Ishikawa (cell line): ENCODE measurements around the gene HSH2D.

ENCODE experiments used
- CEBPB ChIP-seq: IDR thresholded peaks from 2 replicates; pipeline ENCODE4 v1.6.1; 2012
- CREB1 ChIP-seq: IDR thresholded peaks from 2 replicates; pipeline ENCODE4 v1.6.1; 2012; ENCODE audit warnings: low read depth
- EGR1 ChIP-seq: IDR thresholded peaks from 2 replicates; pipeline ENCODE4 v1.6.1; 2012
- EP300 ChIP-seq: IDR thresholded peaks from 2 replicates; pipeline ENCODE4 v1.6.1; 2012; ENCODE audit warnings: borderline replicate concordance
- FOXM1 ChIP-seq: IDR thresholded peaks from 2 replicates; pipeline ENCODE4 v1.6.1; 2012; ENCODE audit warnings: low read depth, borderline replicate concordance
- NFIC ChIP-seq: IDR thresholded peaks from 2 replicates; pipeline ENCODE4 v1.6.1; 2012
- RAD21 ChIP-seq: IDR thresholded peaks from 2 replicates; pipeline ENCODE4 v1.6.1; 2012; ENCODE audit warnings: low read depth
- TAF1 ChIP-seq: IDR thresholded peaks from 2 replicates; pipeline ENCODE4 v1.6.1; 2012; ENCODE audit warnings: low read depth, mild to moderate bottlenecking
- TCF12 ChIP-seq: IDR thresholded peaks from 2 replicates; pipeline ENCODE4 v1.6.1; 2012; ENCODE audit warnings: low read depth
- TEAD4 ChIP-seq: IDR thresholded peaks from 2 replicates; pipeline ENCODE4 v1.6.1; 2012
- USF1 ChIP-seq: IDR thresholded peaks from 2 replicates; pipeline ENCODE4 v1.6.1; 2012
- YY1 ChIP-seq: IDR thresholded peaks from 2 replicates; pipeline ENCODE4 v1.6.1; 2012; ENCODE audit warnings: low read depth
- ZBTB7A ChIP-seq: IDR thresholded peaks from 2 replicates; pipeline ENCODE4 v1.6.1; 2012; ENCODE audit warnings: low read depth
- TF ChIP-seq, protein P1 (sequence below): IDR thresholded peaks from 2 replicates; pipeline ENCODE4 v1.6.1; 2012; ENCODE audit warnings: low read depth, mild to moderate bottlenecking
- TF ChIP-seq, protein P2 (sequence below): IDR thresholded peaks from 2 replicates; pipeline ENCODE4 v1.6.1; 2012

The HSH2D gene

DNA sequence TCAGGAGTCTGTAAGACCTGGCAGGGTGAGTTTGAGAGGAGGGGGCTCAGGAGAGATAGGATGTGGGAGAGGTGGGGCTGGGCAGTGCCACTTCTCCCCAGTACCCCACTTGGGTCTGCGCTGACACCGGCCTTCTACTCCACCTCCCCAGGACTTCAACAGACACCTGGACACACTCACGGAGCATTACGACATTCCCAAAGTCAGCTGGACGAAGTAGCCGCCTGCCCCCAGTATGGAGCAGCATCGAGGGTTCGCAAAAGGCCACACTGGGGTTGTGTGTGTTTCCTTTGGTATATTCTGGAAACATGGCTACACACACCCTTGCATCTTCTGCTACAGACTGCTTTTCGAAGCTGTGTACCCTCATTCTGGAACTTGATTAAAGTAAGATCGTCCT, 47.3 kb downstream of the HSH2D start:
- no peak for TF ChIP-seq CEBPB
- TF ChIP-seq NFIC: no peak
- TF ChIP-seq, protein P1, sequence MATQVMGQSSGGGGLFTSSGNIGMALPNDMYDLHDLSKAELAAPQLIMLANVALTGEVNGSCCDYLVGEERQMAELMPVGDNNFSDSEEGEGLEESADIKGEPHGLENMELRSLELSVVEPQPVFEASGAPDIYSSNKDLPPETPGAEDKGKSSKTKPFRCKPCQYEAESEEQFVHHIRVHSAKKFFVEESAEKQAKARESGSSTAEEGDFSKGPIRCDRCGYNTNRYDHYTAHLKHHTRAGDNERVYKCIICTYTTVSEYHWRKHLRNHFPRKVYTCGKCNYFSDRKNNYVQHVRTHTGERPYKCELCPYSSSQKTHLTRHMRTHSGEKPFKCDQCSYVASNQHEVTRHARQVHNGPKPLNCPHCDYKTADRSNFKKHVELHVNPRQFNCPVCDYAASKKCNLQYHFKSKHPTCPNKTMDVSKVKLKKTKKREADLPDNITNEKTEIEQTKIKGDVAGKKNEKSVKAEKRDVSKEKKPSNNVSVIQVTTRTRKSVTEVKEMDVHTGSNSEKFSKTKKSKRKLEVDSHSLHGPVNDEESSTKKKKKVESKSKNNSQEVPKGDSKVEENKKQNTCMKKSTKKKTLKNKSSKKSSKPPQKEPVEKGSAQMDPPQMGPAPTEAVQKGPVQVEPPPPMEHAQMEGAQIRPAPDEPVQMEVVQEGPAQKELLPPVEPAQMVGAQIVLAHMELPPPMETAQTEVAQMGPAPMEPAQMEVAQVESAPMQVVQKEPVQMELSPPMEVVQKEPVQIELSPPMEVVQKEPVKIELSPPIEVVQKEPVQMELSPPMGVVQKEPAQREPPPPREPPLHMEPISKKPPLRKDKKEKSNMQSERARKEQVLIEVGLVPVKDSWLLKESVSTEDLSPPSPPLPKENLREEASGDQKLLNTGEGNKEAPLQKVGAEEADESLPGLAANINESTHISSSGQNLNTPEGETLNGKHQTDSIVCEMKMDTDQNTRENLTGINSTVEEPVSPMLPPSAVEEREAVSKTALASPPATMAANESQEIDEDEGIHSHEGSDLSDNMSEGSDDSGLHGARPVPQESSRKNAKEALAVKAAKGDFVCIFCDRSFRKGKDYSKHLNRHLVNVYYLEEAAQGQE: no peak
- TF ChIP-seq, protein P2, sequence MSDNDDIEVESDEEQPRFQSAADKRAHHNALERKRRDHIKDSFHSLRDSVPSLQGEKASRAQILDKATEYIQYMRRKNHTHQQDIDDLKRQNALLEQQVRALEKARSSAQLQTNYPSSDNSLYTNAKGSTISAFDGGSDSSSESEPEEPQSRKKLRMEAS: no peak
- no peak for TF ChIP-seq EGR1
- TF ChIP-seq TAF1: no peak
- no peak for TF ChIP-seq USF1
- TF ChIP-seq TCF12: no peak
- no peak for TF ChIP-seq EP300
- no peak for TF ChIP-seq YY1
- no peak for TF ChIP-seq CREB1
- TF ChIP-seq RAD21: no peak
- TF ChIP-seq ZBTB7A: no peak
- no peak for TF ChIP-seq TEAD4
- no peak for TF ChIP-seq FOXM1

- TF ChIP-seq TAF1: no peak
- TF ChIP-seq EP300: no peak
- no peak for TF ChIP-seq YY1
- TF ChIP-seq TEAD4: no peak
- TF ChIP-seq FOXM1: no peak
- TF ChIP-seq, protein P1: no peak
- TF ChIP-seq NFIC: no peak
- no peak for TF ChIP-seq CREB1
Measured at GRCh38 chr19:16191216-16191908, 47.9 kb downstream of the HSH2D start.

GRCh38 chr19:16193466-16193865, 50.0 kb downstream of the HSH2D start:
- TF ChIP-seq CREB1: no peak
- TF ChIP-seq RAD21: no peak
- no peak for TF ChIP-seq YY1
- TF ChIP-seq FOXM1: no peak
- no peak for TF ChIP-seq EP300
- TF ChIP-seq CEBPB: no peak
- TF ChIP-seq, protein P2: no peak
- TF ChIP-seq TCF12: no peak
- TF ChIP-seq TEAD4: no peak
- no peak for TF ChIP-seq EGR1
- no peak for TF ChIP-seq USF1
- TF ChIP-seq TAF1: no peak
- no peak for TF ChIP-seq ZBTB7A
- TF ChIP-seq, protein P1: no peak
- TF ChIP-seq NFIC: no peak

- TF ChIP-seq TAF1 (no peak), YY1 (no peak), CEBPB (no peak)
Measured at GRCh38 chr19:16197188-16197621, 53.7 kb downstream of the HSH2D start.
